ENCODE results near the gene TMEM120B. TPM values are rescaled to one million over a fixed set of nuclear protein-coding genes. Genes with fewer than 3 reads are reported as not detected.

TMEM120B gene
- total and polyA plus RNA-seq, 2 of the 13 experiments (the other 11 are each of a cell fraction or from before 2014, with no cell fraction given): 7.1 to 12.9 TPM

DNA sequence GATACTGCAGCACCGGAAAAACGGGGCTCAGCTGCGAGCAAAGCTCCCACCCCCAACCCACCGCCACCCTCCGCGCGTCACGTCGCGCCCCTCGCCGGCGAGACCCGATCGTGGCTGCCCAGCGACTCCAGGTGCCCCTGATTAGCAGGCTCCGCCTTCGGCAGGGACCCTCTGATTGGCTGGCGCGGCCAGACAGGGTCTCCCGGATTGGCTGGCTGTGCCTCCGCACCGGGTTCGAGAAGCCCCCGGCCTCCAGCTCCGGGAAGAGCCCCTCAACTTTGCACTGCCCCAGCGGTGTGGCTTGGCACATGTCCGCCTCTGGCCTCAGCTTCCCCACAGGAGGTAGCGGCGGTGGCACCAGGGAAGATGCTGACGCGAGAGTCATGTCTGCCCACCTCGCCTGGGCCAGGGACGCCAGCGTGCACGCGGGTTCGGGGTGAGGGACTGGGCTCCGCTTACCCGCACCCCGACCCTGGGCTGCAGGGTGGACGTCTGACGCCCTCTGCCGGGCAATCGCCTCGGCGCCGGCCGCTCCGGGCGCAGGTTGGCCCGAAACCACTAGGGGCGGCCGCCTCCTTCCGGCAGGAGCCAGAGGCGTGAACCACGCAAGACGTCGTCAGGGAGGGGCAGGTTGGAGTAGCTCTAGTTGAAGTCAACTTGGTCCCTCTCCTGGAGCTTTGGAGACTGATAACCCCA lies 81.4 kb downstream of the TMEM120B start (continued):
- TF ChIP-seq, protein P1, sequence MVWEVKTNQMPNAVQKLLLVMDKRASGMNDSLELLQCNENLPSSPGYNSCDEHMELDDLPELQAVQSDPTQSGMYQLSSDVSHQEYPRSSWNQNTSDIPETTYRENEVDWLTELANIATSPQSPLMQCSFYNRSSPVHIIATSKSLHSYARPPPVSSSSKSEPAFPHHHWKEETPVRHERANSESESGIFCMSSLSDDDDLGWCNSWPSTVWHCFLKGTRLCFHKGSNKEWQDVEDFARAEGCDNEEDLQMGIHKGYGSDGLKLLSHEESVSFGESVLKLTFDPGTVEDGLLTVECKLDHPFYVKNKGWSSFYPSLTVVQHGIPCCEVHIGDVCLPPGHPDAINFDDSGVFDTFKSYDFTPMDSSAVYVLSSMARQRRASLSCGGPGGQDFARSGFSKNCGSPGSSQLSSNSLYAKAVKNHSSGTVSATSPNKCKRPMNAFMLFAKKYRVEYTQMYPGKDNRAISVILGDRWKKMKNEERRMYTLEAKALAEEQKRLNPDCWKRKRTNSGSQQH (CRISPR knock-in tag; IDR thresholded peaks at IDR 0.05; ENCODE audit: low read depth): peak; percentile 45; the same call in 1 of the 2 replicates
- TF ChIP-seq ZNF589 (CRISPR knock-in tag; conservative IDR thresholded peaks at IDR 0.05) (peak; percentile 89), ZFY (CRISPR knock-in tag; IDR thresholded peaks at IDR 0.05) (peak; percentile 46; the same call in 1 of the 2 replicates), ESRRA (CRISPR knock-in tag; IDR thresholded peaks at IDR 0.05; ENCODE audit: low read depth) (no peak), ZNF382 (CRISPR knock-in tag; IDR thresholded peaks at IDR 0.05; ENCODE audit: borderline replicate concordance) (no peak), TGIF2 (CRISPR knock-in tag; IDR thresholded peaks at IDR 0.05) (no peak)
- TF ChIP-seq, protein P2, sequence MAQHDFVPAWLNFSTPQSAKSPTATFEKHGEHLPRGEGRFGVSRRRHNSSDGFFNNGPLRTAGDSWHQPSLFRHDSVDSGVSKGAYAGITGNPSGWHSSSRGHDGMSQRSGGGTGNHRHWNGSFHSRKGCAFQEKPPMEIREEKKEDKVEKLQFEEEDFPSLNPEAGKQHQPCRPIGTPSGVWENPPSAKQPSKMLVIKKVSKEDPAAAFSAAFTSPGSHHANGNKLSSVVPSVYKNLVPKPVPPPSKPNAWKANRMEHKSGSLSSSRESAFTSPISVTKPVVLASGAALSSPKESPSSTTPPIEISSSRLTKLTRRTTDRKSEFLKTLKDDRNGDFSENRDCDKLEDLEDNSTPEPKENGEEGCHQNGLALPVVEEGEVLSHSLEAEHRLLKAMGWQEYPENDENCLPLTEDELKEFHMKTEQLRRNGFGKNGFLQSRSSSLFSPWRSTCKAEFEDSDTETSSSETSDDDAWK (CRISPR knock-in tag; IDR thresholded peaks at IDR 0.05): no peak
- TF ChIP-seq, protein P3, sequence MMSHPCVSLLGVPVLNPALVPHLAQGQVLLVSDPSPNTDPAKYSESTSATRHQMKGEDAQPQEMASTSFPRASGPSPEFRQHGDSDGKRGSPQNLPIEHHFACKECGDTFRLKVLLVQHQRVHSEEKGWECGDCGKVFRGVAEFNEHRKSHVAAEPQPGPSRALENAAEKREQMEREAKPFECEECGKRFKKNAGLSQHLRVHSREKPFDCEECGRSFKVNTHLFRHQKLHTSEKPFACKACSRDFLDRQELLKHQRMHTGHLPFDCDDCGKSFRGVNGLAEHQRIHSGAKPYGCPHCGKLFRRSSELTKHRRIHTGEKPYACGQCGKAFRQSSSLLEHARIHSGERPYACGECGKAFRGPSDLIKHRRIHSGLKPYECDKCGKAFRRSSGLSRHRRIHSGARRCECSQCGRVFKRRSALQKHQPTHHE (CRISPR knock-in tag; IDR thresholded peaks at IDR 0.05; ENCODE audit: borderline replicate concordance): peak; percentile 47; the same call in 1 of the 2 replicates
- TF ChIP-seq, protein P4, sequence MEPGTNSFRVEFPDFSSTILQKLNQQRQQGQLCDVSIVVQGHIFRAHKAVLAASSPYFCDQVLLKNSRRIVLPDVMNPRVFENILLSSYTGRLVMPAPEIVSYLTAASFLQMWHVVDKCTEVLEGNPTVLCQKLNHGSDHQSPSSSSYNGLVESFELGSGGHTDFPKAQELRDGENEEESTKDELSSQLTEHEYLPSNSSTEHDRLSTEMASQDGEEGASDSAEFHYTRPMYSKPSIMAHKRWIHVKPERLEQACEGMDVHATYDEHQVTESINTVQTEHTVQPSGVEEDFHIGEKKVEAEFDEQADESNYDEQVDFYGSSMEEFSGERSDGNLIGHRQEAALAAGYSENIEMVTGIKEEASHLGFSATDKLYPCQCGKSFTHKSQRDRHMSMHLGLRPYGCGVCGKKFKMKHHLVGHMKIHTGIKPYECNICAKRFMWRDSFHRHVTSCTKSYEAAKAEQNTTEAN (CRISPR knock-in tag; conservative IDR thresholded peaks at IDR 0.05): peak; percentile 56; the same call in 1 of the 2 replicates
- TF ChIP-seq, protein P5, sequence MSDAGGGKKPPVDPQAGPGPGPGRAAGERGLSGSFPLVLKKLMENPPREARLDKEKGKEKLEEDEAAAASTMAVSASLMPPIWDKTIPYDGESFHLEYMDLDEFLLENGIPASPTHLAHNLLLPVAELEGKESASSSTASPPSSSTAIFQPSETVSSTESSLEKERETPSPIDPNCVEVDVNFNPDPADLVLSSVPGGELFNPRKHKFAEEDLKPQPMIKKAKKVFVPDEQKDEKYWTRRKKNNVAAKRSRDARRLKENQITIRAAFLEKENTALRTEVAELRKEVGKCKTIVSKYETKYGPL (CRISPR knock-in tag; IDR thresholded peaks at IDR 0.05): peak; percentile 65; the same call in 1 of the 2 replicates
- TF ChIP-seq, protein P6, sequence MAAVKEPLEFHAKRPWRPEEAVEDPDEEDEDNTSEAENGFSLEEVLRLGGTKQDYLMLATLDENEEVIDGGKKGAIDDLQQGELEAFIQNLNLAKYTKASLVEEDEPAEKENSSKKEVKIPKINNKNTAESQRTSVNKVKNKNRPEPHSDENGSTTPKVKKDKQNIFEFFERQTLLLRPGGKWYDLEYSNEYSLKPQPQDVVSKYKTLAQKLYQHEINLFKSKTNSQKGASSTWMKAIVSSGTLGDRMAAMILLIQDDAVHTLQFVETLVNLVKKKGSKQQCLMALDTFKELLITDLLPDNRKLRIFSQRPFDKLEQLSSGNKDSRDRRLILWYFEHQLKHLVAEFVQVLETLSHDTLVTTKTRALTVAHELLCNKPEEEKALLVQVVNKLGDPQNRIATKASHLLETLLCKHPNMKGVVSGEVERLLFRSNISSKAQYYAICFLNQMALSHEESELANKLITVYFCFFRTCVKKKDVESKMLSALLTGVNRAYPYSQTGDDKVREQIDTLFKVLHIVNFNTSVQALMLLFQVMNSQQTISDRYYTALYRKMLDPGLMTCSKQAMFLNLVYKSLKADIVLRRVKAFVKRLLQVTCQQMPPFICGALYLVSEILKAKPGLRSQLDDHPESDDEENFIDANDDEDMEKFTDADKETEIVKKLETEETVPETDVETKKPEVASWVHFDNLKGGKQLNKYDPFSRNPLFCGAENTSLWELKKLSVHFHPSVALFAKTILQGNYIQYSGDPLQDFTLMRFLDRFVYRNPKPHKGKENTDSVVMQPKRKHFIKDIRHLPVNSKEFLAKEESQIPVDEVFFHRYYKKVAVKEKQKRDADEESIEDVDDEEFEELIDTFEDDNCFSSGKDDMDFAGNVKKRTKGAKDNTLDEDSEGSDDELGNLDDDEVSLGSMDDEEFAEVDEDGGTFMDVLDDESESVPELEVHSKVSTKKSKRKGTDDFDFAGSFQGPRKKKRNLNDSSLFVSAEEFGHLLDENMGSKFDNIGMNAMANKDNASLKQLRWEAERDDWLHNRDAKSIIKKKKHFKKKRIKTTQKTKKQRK (IDR thresholded peaks at IDR 0.05; ENCODE audit: low read length): no peak
- TF ChIP-seq, protein P7, sequence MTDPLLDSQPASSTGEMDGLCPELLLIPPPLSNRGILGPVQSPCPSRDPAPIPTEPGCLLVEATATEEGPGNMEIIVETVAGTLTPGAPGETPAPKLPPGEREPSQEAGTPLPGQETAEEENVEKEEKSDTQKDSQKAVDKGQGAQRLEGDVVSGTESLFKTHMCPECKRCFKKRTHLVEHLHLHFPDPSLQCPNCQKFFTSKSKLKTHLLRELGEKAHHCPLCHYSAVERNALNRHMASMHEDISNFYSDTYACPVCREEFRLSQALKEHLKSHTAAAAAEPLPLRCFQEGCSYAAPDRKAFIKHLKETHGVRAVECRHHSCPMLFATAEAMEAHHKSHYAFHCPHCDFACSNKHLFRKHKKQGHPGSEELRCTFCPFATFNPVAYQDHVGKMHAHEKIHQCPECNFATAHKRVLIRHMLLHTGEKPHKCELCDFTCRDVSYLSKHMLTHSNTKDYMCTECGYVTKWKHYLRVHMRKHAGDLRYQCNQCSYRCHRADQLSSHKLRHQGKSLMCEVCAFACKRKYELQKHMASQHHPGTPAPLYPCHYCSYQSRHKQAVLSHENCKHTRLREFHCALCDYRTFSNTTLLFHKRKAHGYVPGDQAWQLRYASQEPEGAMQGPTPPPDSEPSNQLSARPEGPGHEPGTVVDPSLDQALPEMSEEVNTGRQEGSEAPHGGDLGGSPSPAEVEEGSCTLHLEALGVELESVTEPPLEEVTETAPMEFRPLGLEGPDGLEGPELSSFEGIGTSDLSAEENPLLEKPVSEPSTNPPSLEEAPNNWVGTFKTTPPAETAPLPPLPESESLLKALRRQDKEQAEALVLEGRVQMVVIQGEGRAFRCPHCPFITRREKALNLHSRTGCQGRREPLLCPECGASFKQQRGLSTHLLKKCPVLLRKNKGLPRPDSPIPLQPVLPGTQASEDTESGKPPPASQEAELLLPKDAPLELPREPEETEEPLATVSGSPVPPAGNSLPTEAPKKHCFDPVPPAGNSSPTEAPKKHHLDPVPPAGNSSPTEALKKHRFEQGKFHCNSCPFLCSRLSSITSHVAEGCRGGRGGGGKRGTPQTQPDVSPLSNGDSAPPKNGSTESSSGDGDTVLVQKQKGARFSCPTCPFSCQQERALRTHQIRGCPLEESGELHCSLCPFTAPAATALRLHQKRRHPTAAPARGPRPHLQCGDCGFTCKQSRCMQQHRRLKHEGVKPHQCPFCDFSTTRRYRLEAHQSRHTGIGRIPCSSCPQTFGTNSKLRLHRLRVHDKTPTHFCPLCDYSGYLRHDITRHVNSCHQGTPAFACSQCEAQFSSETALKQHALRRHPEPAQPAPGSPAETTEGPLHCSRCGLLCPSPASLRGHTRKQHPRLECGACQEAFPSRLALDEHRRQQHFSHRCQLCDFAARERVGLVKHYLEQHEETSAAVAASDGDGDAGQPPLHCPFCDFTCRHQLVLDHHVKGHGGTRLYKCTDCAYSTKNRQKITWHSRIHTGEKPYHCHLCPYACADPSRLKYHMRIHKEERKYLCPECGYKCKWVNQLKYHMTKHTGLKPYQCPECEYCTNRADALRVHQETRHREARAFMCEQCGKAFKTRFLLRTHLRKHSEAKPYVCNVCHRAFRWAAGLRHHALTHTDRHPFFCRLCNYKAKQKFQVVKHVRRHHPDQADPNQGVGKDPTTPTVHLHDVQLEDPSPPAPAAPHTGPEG (CRISPR knock-in tag; IDR thresholded peaks at IDR 0.05): peak; percentile 94
